GM18951 (cell line): ENCODE data around the gene DNM1.

Source experiments
- POLR2A ChIP-seq: IDR thresholded peaks from 4 replicates; pipeline ENCODE4 v1.6.1; 2011; ENCODE audit warnings: mild to moderate bottlenecking; ENCODE audit not compliant: insufficient read length, insufficient read depth; ENCODE audit errors: extremely low read depth
- in situ Hi-C: fragments of 300-500 bp; cut with MboI; formaldehyde crosslinking; loops from one replicate; pipeline ENCODE4 v1.12.0; 2022; ENCODE audit warnings: low sequenced_read_pairs, mixed read lengths, inconsistent platforms; ENCODE audit not compliant: unreplicated experiment

DNM1 gene

GRCh38 chr9:128249908-128250838 is 47.0 kb downstream of the DNM1 start:
- in situ Hi-C loops: no loop called here
- TF ChIP-seq POLR2A: no peak

- TF ChIP-seq POLR2A: no peak
These were observed 47.9 kb downstream of the DNM1 start for GRCh38 chr9:128250839-128251731.

GRCh38 chr9:128251732-128252100 is 48.5 kb downstream of the DNM1 start:
- TF ChIP-seq POLR2A: no peak
- in situ Hi-C loops: no loop called here

More at GRCh38 chr9:128250839-128251731, 47.9 kb downstream of the DNM1 start:
- in situ Hi-C loops: no loop called here

- in situ Hi-C loops: no loop called here
These were observed 49.3 kb downstream of the DNM1 start for GRCh38 chr9:128252317-128253139.

GRCh38 chr9:128253140-128253990 is 50.2 kb downstream of the DNM1 start:
- no peak for TF ChIP-seq POLR2A
- in situ Hi-C loops: no loop called here

More at GRCh38 chr9:128252317-128253139, 49.3 kb downstream of the DNM1 start:
- TF ChIP-seq POLR2A: no peak

GRCh38 chr9:128253991-128254346 is 50.8 kb downstream of the DNM1 start:
- in situ Hi-C loops: no loop called here
- no peak for TF ChIP-seq POLR2A

- in situ Hi-C loops: no loop called here
- TF ChIP-seq POLR2A: no peak
These were observed 51.2 kb downstream of the DNM1 start for GRCh38 chr9:128254362-128254761.

- no peak for TF ChIP-seq POLR2A
- in situ Hi-C loops: no loop called here
These were observed 51.9 kb downstream of the DNM1 start for GRCh38 chr9:128254855-128255759.

- no peak for TF ChIP-seq POLR2A
- in situ Hi-C loops: no loop called here
These were observed 54.1 kb downstream of the DNM1 start for GRCh38 chr9:128257086-128257825.

GRCh38 chr9:128257907-128258306 is 54.7 kb downstream of the DNM1 start:
- TF ChIP-seq POLR2A: no peak
- in situ Hi-C loops: no loop called here
